AG08396 (cell line): ENCODE measurements around the gene SCYGR7.
"Not testable (repeated sequence)": the region's sequence is repeated elsewhere in the genome, so short reads cannot be mapped to it uniquely, and the experiment has no call there.

Experiments
- DNase-seq: peaks from one replicate; pipeline ENCODE4 v3.0.0; 2012; ENCODE audit warnings: low spot score, mixed read lengths

The SCYGR7 gene, protein sequence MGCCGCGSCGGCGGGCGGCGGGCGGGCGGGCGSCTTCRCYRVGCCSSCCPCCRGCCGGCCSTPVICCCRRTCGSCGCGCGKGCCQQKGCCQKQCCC

DNA sequence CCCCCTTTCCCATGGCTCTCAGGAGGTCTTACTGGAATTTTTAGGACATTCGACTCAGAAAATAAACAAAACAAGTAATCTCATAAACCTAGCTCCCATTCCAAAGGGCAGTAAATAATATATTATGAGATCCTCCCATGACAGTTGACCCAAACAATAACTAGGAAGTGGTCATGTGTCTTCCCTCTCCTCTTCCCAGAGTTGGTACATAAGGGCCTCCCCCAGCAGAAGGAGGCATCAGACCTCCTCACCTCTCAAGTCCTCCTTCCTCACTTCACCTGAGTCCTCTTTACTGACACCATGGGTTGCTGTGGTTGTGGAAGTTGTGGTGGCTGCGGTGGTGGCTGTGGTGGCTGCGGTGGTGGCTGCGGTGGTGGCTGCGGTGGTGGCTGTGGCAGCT lies at the start of gene SCYGR7:
Gene SCYGR7 (plus strand): TSS at position 301 of the 400 bp plus-strand sequence. CDS start 0 bp downstream, at position 301.
- no peak for DNase-seq

DNA sequence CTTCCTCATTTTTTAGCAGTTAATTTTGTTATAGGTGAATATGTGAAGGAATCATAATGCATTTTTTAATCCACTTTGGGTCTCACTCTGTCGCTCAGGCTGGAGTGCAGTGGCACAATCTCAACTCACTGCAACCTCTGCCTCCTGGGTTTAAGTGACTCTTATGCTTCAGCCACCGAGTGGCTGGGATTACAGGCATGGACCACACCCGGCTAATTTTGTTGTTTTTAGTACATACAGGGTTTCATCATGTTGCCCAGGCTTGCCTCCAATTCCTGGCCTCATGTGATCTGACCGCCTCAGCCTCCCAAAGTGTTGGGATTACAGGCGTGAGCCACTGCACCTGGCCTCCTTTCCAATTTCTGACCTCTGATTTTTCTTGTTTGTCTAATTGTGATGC lies 43.9 kb upstream of the SCYGR7 start:
- no peak for DNase-seq

DNA sequence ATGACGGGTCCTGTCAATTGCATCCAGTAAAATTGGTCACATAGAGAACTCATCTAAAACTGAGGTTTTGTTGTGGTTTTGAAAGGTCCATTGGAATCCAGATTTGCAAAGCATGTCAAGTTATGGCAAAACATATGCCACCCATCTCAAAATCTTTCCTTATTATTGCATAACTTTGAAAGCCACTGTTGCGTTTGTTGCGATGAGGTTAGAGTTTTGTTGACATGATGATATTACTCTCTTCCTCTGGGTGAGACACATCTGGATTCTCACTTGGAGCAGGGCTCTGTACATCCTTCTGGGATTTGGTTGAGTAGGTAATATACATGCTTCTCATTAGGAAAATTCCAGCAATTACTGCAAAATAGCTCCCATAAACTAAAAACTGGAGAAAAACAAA lies 40.9 kb upstream of the SCYGR7 start:
- DNase-seq, result no peak

DNA sequence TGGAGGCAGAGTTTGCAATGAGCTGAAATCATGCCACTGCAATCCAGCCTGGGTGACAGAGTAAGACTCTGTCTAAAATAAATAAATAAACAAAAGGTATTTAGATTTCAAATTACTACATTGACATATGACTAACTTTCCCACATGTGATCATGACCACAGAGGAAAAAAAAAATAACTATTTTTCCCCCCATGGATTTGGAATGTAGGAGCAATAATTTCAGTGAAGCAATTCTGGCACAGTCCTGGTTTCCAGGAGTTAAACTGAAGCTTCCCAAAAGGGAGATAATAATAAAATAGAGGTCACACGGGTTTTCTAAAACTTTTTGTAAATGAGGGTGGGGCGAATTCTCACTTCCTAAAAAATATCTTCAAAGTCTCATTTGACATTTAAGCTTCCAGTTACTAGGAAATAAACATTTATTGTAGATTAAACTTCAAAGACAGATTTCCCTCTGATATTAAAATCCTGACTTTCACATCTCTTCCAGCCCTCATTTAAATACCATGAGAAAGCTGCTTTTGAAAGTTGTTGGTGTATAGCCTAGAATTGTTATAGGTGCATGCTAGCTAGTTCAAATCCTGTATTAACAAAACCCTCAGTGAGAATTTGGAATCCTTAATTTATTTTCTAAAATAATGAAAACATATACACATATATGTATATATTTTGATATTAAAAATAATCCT lies 31.0 kb upstream of the SCYGR7 start:
- DNase-seq, result no peak

DNA sequence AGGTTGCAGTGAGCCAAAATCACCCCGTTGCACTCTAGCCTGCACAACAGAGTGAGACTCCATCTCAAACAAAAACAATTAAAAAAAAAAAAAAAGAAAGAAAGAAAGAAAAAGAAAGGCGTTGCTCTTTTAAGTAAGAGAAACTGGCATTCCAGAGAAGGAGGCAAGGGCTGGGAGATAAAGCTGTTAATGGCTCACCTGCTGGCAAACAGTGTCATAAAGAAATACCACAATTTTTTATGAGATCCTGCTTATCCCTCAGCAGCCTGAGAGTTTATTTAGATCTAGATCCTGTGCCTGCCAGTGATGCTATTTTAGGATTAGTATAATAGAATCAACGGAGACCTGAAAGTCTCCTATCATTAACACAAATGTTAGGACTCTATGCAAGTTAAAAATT lies 26.6 kb upstream of the SCYGR7 start:
- no peak for DNase-seq

DNA sequence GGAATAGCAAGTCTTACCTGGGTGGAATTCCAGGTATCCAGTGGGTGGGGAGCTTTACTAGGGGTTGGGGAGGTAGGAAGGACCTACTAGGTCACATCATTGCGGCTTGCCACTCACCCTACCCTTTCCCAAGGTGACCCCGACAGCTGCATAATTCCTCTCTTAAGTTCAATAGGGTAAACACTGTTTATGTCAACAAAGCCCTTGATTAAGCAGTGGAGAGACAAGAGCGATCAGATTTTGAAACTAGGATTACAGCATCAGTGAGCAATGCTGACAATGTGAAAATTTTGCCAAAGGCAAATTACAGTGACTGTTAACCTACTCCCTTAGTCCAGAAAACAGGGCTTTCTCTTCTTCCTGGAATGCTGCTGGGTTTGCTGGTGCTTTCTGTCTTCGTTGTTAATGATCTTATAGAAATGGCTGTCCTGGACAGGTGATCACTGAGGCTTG lies 24.8 kb upstream of the SCYGR7 start:
- no peak for DNase-seq

DNA sequence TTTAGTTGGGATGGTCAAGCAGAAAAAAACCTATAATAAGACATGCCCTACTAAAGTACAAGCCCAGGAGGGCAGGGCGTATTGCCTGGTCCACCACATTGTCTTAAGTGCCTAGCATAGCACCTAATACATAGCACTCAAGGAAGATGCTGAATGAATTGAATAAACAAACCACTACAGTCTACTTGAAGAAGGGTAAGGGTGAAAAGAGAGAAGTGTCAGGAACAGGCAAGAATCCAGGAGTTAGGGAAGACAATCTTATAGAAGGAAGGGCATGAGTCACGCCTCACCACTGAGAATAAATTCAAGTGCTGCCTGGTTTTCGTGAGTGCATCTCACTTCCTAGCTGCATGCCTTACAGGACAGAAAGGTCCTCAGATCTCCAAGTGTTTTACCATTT lies 24.2 kb upstream of the SCYGR7 start:
- DNase-seq, result no peak

DNA sequence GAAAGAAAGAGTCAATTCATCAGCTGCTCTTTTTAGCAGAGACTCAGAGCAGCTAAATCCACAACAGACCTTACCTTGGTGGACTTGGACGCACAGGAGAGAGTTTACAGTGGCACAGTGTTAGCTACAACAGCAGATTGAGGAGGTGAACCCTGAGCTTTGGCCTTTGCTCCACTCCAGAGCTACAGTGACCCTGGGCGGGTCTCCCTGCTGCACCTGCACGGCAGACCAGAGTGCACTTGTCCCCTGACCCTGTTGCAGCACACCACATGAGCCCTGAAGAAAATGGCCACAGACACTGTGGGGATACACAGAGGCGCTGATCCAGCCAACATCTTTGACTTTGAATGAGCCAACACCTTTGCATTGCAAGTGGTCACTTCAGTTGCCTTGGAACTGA lies 21.3 kb upstream of the SCYGR7 start:
- no peak for DNase-seq

DNA sequence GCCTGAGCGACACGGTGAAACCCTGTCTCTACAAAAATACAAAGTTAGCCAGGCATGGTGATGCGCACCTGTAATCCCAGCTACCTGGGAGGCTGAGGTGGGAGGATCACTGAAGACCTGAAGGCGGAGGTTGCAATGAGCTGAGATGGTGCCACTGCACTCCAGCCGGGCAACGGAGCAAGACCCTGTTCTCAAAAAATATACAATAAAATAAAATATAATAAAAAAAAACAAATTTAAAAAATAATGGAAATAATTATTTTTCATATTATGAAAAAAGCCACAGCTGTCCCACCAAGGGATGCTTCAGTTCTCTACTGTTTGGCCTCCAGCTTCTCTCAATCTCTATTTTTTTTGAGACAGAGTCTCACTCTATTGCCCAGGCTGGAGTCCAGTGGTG lies 20.7 kb upstream of the SCYGR7 start:
- no peak for DNase-seq

DNA sequence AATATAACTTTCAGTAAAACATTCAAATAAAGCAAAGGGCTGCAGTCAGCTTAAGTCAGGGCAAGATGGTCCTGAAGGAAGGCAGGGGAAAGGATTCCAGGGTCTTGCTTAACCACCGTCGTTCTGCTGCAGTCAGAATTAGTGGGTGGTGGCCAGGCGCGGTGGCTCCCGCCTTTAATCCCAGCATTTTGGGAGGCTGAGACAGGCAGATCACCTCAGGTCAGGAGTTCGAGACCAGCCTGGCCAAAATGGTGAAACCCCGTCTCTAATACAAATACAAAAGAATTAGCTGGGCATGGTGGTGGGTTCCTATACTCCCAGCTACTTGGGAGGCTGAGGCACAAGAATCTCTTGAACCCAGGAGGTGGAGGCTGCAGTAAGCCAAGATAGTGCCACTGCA lies 17.1 kb upstream of the SCYGR7 start:
- DNase-seq, result no peak

DNA sequence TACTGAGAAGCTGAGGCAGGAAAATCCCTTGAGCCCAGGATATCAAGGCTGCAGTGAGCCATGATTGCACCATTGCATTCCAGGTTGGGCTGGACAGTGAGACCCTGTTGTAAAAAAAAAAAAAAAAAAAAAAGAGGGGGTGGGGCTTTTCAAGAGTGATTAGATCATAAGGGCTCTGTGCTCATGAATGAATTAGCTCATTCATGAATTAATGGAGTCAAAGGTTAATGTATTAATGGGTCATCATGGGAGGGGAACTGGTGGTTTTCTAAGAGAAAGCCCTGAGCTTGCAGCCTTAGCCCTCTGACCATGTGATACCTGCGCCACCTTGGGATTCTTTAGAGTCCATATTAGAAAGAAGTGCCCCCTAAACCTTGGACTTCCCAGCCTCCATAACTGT lies 14.8 kb upstream of the SCYGR7 start:
- no peak for DNase-seq

DNA sequence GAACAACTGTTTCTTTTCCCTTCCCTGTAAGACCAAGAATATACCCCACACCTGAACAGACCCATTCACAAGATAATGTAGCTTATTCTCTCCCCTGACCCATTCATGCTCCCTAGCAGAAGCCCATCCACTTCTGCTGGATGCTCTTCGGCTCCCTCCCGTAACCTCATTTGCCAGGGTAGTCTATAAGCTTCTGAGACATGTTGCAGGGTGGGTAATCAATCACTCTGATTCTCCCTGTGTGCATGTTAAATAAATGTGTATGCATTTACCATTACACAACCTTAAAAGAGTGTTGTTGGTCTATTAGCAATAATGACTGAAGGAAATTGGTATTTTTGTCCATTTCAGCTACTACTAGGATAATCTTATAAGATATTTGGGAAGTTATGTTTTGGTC lies 11.6 kb upstream of the SCYGR7 start:
- no peak for DNase-seq

DNA sequence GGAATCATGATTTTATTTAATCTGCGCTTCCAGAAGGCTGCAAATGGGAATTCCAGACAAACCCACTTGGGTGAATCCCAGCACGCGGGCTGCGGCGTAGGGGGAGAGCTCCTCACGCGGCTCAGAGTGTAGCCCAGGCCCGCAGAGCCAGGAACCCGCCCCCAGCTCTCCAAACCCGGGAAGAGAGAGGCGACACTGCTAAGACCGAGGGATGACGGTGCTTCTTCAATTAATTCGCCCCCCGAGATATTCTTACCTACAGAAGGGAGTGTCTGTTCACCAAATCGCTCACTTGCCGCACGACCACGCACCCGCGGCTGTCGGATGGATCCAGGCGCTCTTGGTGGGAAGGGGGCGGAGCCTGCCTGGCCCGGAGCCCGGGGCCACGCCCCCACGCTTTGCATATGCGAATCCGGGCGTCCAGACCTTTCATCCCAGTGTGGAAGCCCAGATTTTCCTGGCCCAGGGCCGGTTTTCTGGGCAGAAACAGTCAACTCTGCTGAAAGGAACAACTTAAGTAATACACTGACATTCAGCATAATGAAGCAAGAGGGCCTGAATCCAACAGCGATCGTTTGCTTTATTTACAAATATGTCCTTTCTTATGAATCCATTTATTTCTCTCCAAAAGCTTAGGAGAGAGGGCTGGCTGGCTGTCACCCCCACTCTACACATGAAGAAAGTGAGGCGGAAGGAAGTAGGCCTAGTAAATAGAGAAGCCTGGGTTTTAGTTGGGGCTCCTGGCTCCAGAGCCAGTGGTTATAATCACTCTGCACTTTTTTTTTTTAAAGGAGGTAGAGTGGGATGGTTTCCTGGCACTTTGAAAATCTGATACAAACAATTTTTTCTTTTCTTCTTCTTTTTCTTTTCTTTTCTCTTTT lies 10.2 kb upstream of the SCYGR7 start, which contains the start of gene SLC19A3:
Gene SLC19A3 (minus strand): TSS at position 342 of the 881 bp plus-strand sequence. CDS start 15,710 bp downstream, outside the sequence.
- DNase-seq, result peak; percentile 78

DNA sequence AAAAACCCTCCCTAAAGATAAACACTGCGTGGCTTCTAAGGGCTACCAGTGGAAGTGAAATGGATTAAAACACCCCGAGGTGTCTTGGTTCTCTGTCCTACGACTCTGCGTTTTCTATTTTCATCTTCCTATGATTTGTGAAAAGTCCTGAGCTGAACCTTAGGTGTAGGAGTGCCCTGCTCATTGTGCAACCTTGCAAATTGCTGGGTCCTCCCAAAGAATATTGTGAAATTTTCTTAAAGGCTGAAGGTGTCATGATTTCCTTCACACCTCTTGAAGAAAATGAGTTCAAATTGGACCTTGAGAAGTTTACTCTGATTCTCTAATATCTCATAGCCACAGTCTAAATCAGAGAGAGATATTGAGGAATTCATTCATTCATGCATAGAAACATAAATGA lies 8.5 kb upstream of the SCYGR7 start:
- no peak for DNase-seq

DNA sequence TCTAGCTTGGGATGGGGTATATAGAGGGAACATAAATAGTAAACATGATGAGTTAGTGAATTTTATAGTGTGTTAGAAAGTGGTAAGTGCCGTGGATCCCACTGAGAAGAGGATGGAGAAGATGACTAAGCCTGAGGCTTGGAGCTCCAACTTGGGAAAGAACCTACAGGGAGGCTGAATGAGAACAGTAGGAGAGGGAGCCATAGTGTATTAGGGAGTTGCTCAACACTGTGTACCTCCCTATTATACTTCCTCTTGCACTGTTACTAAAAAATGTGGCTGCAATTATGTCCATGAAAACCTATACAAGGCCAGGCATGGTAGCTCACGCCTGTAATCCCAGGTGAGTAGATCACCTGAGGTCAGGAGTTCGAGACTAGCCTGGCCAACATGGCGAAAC lies 7.5 kb upstream of the SCYGR7 start:
- no peak for DNase-seq

DNA sequence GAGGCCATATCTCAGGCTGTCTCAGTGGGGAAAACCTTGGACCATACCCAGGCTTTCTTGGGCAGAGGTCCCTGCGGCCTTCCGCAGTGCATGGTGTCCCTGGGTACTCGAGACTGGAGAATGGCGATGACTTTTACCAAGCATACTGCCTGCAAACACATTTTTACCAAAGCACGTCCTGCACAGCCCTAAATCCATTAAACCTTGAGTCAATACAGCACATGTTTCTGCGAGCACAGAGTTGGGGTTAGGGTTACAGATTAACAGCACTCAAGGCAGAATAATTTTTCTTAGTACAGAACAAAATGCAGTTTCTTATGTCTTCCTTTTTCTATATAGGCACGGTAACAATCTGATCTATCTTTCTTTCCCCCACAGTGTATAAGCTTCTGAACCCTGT lies 5.3 kb upstream of the SCYGR7 start:
- DNase-seq, result not testable (repeated sequence)

DNA sequence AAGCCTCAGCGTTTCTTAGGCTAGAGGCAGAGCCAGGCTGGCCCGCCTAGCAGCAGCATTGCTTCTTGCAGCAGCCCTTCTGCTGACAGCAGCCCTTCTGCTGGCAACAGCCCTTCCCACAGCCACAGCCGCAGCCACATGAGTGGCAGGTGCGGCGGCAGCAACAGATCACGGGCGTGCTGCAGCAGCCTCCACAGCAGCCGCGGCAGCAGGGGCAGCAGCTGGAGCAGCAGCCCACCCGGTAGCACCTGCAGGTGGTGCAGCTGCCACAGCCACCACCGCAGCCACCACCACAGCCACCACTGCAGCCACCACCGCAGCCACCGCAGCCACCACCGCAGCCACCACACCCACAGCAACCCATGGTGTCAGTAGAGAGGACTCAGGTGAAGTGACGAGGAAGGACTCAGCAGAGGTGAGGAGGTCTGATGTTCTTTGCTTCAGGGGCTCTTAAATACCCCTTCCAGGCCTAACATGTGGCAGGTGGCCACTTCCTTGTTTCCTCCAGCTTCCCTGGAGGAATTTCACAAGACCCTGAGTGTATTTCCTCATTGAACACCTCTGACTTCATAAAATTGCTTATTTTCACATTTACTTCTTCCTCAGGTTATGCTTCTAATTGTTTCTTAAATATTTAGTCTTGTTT lies 3.6 kb upstream of the SCYGR7 start, which contains the start of gene SCYGR6:
Gene SCYGR6 (minus strand): TSS at position 364 of the 646 bp plus-strand sequence. CDS start 0 bp downstream, at position 364.
- DNase-seq, result no peak

DNA sequence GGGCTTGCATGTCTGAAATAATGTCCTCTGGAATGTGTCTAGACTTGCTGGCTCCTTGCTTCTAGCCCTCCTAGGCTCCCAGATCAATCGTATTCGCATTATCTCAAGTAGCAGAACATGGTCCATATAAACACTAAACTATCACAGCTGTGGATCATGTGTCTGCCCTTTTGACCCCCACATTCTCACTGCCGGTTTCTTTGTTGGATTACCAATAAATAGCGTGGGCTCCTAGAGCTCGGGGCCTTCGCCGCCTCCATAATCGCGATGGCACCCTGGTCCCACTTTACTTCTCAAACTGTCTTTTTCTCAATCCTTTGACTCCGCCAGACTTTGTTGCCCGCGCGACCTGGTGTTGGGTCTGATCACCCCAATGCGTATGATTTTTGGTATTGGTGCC lies 11.2 kb downstream of the SCYGR7 start:
- no peak for DNase-seq

DNA sequence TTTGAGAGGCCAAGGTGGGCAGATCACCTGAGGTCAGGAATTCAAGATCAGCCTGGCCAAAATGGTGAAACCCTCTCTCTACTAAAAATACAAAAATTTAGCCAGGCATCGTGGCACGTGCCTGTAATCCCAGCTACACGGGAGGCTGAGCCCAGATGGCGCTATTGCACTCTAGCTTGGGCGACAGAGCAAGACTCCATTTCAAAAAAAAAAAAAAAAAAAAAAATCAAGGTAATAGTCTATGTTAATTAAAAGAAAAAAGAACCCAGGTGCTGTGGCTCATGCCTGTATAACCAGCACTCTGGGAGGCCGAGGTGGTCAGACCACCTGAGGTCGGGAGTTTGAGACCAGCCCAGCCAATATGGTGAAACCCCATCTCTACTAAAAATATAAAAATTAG lies 12.6 kb downstream of the SCYGR7 start:
- DNase-seq, result not testable (repeated sequence)

DNA sequence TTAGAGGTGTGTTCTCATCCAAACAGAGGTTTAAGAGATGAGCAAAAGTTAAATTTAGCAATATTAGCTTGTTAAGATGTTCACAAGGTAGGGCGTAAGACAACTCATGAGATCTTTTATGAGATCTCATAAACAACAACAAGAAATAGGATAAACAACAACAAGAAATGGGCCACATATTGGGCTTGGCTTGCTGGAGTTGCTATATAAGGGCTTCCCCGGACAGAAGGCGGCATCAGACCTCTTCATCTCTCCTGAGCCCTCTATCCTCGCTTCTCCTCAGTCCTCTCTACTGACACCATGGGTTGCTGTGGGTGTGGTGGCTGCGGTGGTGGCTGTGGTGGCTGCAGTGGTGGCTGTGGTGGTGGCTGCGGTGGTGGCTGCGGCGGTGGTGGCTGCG lies 17.5 kb downstream of the SCYGR7 start, which contains the start of gene SCYGR8:
Gene SCYGR8 (plus strand): TSS at position 301 of the 400 bp plus-strand sequence. CDS start 0 bp downstream, at position 301.
- no peak for DNase-seq

DNA sequence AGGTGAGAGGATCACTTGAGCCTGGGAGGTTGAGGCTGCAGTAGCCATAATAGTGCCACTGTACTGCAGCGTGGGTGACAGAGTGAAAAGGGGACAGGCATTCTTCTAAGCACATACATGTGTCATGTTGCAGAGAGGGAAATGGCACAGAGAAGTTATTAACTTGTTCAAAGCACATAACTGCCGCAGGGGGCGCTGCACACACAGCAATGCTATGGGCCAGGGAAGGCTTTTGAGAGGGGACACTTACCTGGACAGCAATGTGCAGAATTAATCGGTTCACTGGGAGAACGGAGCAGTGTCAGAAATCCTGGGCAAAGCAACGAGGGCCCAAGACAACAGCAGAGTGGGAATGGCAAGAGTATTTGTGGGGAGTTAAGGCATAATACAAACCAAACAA lies 19.9 kb downstream of the SCYGR7 start:
- DNase-seq, result no peak

DNA sequence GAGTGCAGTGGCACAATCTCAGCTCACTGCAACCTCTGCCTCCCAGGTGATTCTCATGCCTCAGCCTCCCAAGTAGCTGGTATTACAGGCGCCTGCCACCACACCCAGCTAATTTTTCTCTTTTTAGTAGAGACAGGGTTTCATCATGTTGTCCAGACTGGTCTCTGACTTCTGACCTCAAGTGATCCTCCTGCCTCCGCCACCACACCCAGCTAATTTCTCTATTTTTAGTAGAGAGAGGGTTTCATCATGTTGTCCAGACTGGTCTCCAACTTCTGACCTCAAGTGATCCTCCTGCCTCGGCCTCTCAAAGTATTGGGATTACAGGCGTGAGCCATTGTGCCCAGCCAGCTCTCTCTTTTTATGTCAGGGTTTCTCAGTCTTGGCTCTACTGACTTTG lies 28.1 kb downstream of the SCYGR7 start:
- DNase-seq, result not testable (repeated sequence)
